Suppressor macrophage treated with lipopolysaccharide for 1 hour (primary cell): Measurements from ENCODE around the gene MSI2.
A peak's percentile ranks its signal among the peaks of the same experiment; 100 is the strongest.

ENCODE experiments used
- DNase-seq, 3 donors: peaks; one replicate each; pipeline ENCODE4 v3.0.0-alpha.2; 2020 to 2022

MSI2 gene

GRCh38 chr17:57515662-57516211 is 259.4 kb downstream of the MSI2 start:
- DNase-seq, result peak in 1 of 3 donors; percentile 29

- DNase-seq, result no peak
These were observed 260.2 kb downstream of the MSI2 start for GRCh38 chr17:57516290-57517230.

GRCh38 chr17:57517273-57517631 is 260.9 kb downstream of the MSI2 start:
- DNase-seq, result no peak

- DNase-seq, result no peak
These were observed 261.5 kb downstream of the MSI2 start for GRCh38 chr17:57517632-57518456.

GRCh38 chr17:57518587-57519581 is 262.6 kb downstream of the MSI2 start:
- no peak for DNase-seq

- DNase-seq, result no peak
These were observed 263.5 kb downstream of the MSI2 start for GRCh38 chr17:57519800-57520199.

- DNase-seq, result no peak
These were observed 265.3 kb downstream of the MSI2 start for GRCh38 chr17:57521606-57522005.

GRCh38 chr17:57522042-57523005 is 266.0 kb downstream of the MSI2 start:
- DNase-seq, result no peak

GRCh38 chr17:57523926-57524632 is 267.8 kb downstream of the MSI2 start:
- DNase-seq, result no peak

- DNase-seq, result no peak
These were observed 268.7 kb downstream of the MSI2 start for GRCh38 chr17:57524839-57525568.

GRCh38 chr17:57527221-57528057 is 271.1 kb downstream of the MSI2 start:
- no peak for DNase-seq

GRCh38 chr17:57528058-57528451 is 271.7 kb downstream of the MSI2 start:
- DNase-seq, result no peak

GRCh38 chr17:57530026-57530425 is 273.7 kb downstream of the MSI2 start:
- no peak for DNase-seq

GRCh38 chr17:57530508-57530907 is 274.2 kb downstream of the MSI2 start:
- no peak for DNase-seq

GRCh38 chr17:57531078-57531477 is 274.8 kb downstream of the MSI2 start:
- DNase-seq, result no peak

GRCh38 chr17:57531648-57532504 is 275.6 kb downstream of the MSI2 start:
- DNase-seq, result no peak

GRCh38 chr17:57532556-57532955 is 276.2 kb downstream of the MSI2 start:
- no peak for DNase-seq

GRCh38 chr17:57532966-57533365 is 276.6 kb downstream of the MSI2 start:
- no peak for DNase-seq
